ENCODE results near the gene EDEM2.
A peak's percentile ranks its signal among the peaks of the same experiment; 100 is the strongest.
"Not testable (repeated sequence)": the region's sequence is repeated elsewhere in the genome, so short reads cannot be mapped to it uniquely, and the experiment has no call there.

Gene EDEM2

GRCh38 chr20:35156978-35157377, 9.8 kb upstream of the EDEM2 start:
- no peaks in the 10 kb centered on the region for H3K9me3 ChIP-seq (ENCODE audit: low read depth, low read length)
- no peak overlapping the region for H3K27ac ChIP-seq
- no peak for DNase-seq (ENCODE audit: low read depth, low spot score)
- TF ChIP-seq POLR2AphosphoS5 (IDR thresholded peaks at IDR 0.05; ENCODE audit: borderline replicate concordance, low read depth, low read length) (no peak), FOXP2 (optimal IDR thresholded peaks at IDR 0.05; ENCODE audit: control extremely low read depth, extremely low read length, insufficient read depth) (no peak), EZH2 (IDR thresholded peaks at IDR 0.05) (no peak)
- H3K9ac ChIP-seq (ENCODE audit: insufficient read length) = no peak overlapping the region
- no peaks in the 10 kb centered on the region for H3K36me3 ChIP-seq (ENCODE audit: insufficient read depth, low read length)
- no peak overlapping the region for H3K4me3 ChIP-seq

GRCh38 chr20:35155936-35156335, 8.8 kb upstream of the EDEM2 start:
- no peaks in the 10 kb centered on the region for H3K36me3 ChIP-seq (ENCODE audit: insufficient read depth, low read length)
- H3K9me3 ChIP-seq (ENCODE audit: low read depth, low read length) = no peaks in the 10 kb centered on the region
- DNase-seq (ENCODE audit: low read depth, low spot score) = no peak
- no peak overlapping the region for H3K27ac ChIP-seq
- H3K9ac ChIP-seq (ENCODE audit: insufficient read length) = no peak overlapping the region
- TF ChIP-seq EZH2 (IDR thresholded peaks at IDR 0.05) = no peak
- no peak for TF ChIP-seq FOXP2 (optimal IDR thresholded peaks at IDR 0.05; ENCODE audit: control extremely low read depth, extremely low read length, insufficient read depth)
- TF ChIP-seq POLR2AphosphoS5 (IDR thresholded peaks at IDR 0.05; ENCODE audit: borderline replicate concordance, low read depth, low read length) = no peak
- H3K4me3 ChIP-seq = no peak overlapping the region

GRCh38 chr20:35151736-35152135, 4.6 kb upstream of the EDEM2 start:
- H3K27ac ChIP-seq = no peak overlapping the region
- DNase-seq (ENCODE audit: low read depth, low spot score) = no peak
- H3K36me3 ChIP-seq (ENCODE audit: insufficient read depth, low read length) = no peaks in the 10 kb centered on the region
- H3K9me3 ChIP-seq (ENCODE audit: low read depth, low read length) = no peaks in the 10 kb centered on the region
- H3K9ac ChIP-seq (ENCODE audit: insufficient read length) = no peak overlapping the region
- no peak overlapping the region for H3K4me3 ChIP-seq
- TF ChIP-seq POLR2AphosphoS5 (IDR thresholded peaks at IDR 0.05; ENCODE audit: borderline replicate concordance, low read depth, low read length) (no peak), EZH2 (IDR thresholded peaks at IDR 0.05) (no peak), FOXP2 (optimal IDR thresholded peaks at IDR 0.05; ENCODE audit: control extremely low read depth, extremely low read length, insufficient read depth) (no peak)

GRCh38 chr20:35150846-35151579, 3.9 kb upstream of the EDEM2 start:
- no peak for DNase-seq (ENCODE audit: low read depth, low spot score)
- H3K36me3 ChIP-seq (ENCODE audit: insufficient read depth, low read length) = no peaks in the 10 kb centered on the region
- H3K9ac ChIP-seq (ENCODE audit: insufficient read length) = no peak overlapping the region
- no peak overlapping the region for H3K4me3 ChIP-seq
- TF ChIP-seq FOXP2 (optimal IDR thresholded peaks at IDR 0.05; ENCODE audit: control extremely low read depth, extremely low read length, insufficient read depth) (no peak), POLR2AphosphoS5 (IDR thresholded peaks at IDR 0.05; ENCODE audit: borderline replicate concordance, low read depth, low read length) (no peak), EZH2 (IDR thresholded peaks at IDR 0.05) (no peak)
- no peaks in the 10 kb centered on the region for H3K9me3 ChIP-seq (ENCODE audit: low read depth, low read length)
- no peak overlapping the region for H3K27ac ChIP-seq

GRCh38 chr20:35147575-35148071, 487 bp upstream of the EDEM2 start:
- H3K36me3 ChIP-seq (ENCODE audit: insufficient read depth, low read length); H3K9me3 ChIP-seq (ENCODE audit: low read depth, low read length); H3K27ac ChIP-seq; DNase-seq (ENCODE audit: low read depth, low spot score): not testable (repeated sequence)
- H3K9ac ChIP-seq (ENCODE audit: insufficient read length) = peak overlapping the region; percentile 81
- peak overlapping the region; percentile 85 for H3K4me3 ChIP-seq

- Histone ChIP-seq H3K36me3 (ENCODE audit: insufficient read depth, low read length) (no peaks in the 10 kb centered on the region; the same call in 1 of the 2 replicates), H3K9ac (ENCODE audit: insufficient read length) (peak overlapping the region; percentile 65), H3K27ac (no peak overlapping the region), H3K9me3 (ENCODE audit: low read depth, low read length) (no peaks in the 10 kb centered on the region), H3K4me3 (peak overlapping the region; percentile 85)
- no peak for DNase-seq (ENCODE audit: low read depth, low spot score)
- TF ChIP-seq EZH2 (IDR thresholded peaks at IDR 0.05) = no peak
- TF ChIP-seq POLR2AphosphoS5 (IDR thresholded peaks at IDR 0.05; ENCODE audit: borderline replicate concordance, low read depth, low read length) = no peak
- no peak for TF ChIP-seq FOXP2 (optimal IDR thresholded peaks at IDR 0.05; ENCODE audit: control extremely low read depth, extremely low read length, insufficient read depth)
These were observed 727 bp downstream of the EDEM2 start for GRCh38 chr20:35146299-35146919.

GRCh38 chr20:35145141-35145564, 2.0 kb downstream of the EDEM2 start:
- Histone ChIP-seq H3K36me3 (ENCODE audit: insufficient read depth, low read length) (no peaks in the 10 kb centered on the region; the same call in 1 of the 2 replicates), H3K4me3 (no peak overlapping the region), H3K27ac (no peak overlapping the region), H3K9me3 (ENCODE audit: low read depth, low read length) (no peaks in the 10 kb centered on the region), H3K9ac (ENCODE audit: insufficient read length) (no peak overlapping the region)
- DNase-seq (ENCODE audit: low read depth, low spot score) = no peak
- TF ChIP-seq EZH2 (IDR thresholded peaks at IDR 0.05) (no peak), POLR2AphosphoS5 (IDR thresholded peaks at IDR 0.05; ENCODE audit: borderline replicate concordance, low read depth, low read length) (no peak), FOXP2 (optimal IDR thresholded peaks at IDR 0.05; ENCODE audit: control extremely low read depth, extremely low read length, insufficient read depth) (no peak)

GRCh38 chr20:35144694-35145093, 2.4 kb downstream of the EDEM2 start:
- Histone ChIP-seq H3K9me3 (ENCODE audit: low read depth, low read length) (no peaks in the 10 kb centered on the region), H3K9ac (ENCODE audit: insufficient read length) (no peak overlapping the region), H3K36me3 (ENCODE audit: insufficient read depth, low read length) (no peaks in the 10 kb centered on the region; the same call in 1 of the 2 replicates), H3K27ac (no peak overlapping the region), H3K4me3 (no peak overlapping the region)
- TF ChIP-seq POLR2AphosphoS5 (IDR thresholded peaks at IDR 0.05; ENCODE audit: borderline replicate concordance, low read depth, low read length) (no peak), FOXP2 (optimal IDR thresholded peaks at IDR 0.05; ENCODE audit: control extremely low read depth, extremely low read length, insufficient read depth) (no peak), EZH2 (IDR thresholded peaks at IDR 0.05) (no peak)
- no peak for DNase-seq (ENCODE audit: low read depth, low spot score)
